ENCODE results near the gene PMAIP1.

The PMAIP1 gene

GRCh38 chr18:59912007-59912550 lies 12.3 kb downstream of the PMAIP1 start:
- no peak for DNase-seq

- DNase-seq: no peak
Observed at GRCh38 chr18:59915606-59916005, 15.8 kb downstream of the PMAIP1 start.

GRCh38 chr18:59916746-59917145 lies 16.9 kb downstream of the PMAIP1 start:
- DNase-seq: no peak

GRCh38 chr18:59917422-59917821 lies 17.6 kb downstream of the PMAIP1 start:
- no peak for DNase-seq

- peak in 1 of 56 donors; percentile 4 for DNase-seq
Observed at GRCh38 chr18:59918320-59918755, 18.5 kb downstream of the PMAIP1 start.

- DNase-seq: no peak
Observed at GRCh38 chr18:59918997-59919396, 19.2 kb downstream of the PMAIP1 start.

GRCh38 chr18:59921384-59921891 lies 21.6 kb downstream of the PMAIP1 start:
- DNase-seq: no peak

GRCh38 chr18:59923539-59924196 lies 23.9 kb downstream of the PMAIP1 start:
- DNase-seq: no peak

- DNase-seq: no peak
Observed at GRCh38 chr18:59926131-59926530, 26.3 kb downstream of the PMAIP1 start.

- DNase-seq: no peak
Observed at GRCh38 chr18:59927246-59927825, 27.5 kb downstream of the PMAIP1 start.

- DNase-seq: no peak
Observed at GRCh38 chr18:59928201-59928600, 28.4 kb downstream of the PMAIP1 start.

- no peak for DNase-seq
Observed at GRCh38 chr18:59929621-59930295, 30.0 kb downstream of the PMAIP1 start.

GRCh38 chr18:59932401-59932800 lies 32.6 kb downstream of the PMAIP1 start:
- no peak for DNase-seq

GRCh38 chr18:59938676-59939075 lies 38.9 kb downstream of the PMAIP1 start:
- no peak for DNase-seq

GRCh38 chr18:59939127-59939526 lies 39.3 kb downstream of the PMAIP1 start:
- DNase-seq: no peak

- DNase-seq: no peak
Observed at GRCh38 chr18:59940068-59940467, 40.3 kb downstream of the PMAIP1 start.

GRCh38 chr18:59941331-59941730 lies 41.5 kb downstream of the PMAIP1 start:
- DNase-seq: no peak

GRCh38 chr18:59942601-59943000 lies 42.8 kb downstream of the PMAIP1 start:
- DNase-seq: no peak

GRCh38 chr18:59945544-59945943 lies 45.7 kb downstream of the PMAIP1 start:
- no peak for DNase-seq

GRCh38 chr18:59950215-59950944 lies 50.6 kb downstream of the PMAIP1 start:
- DNase-seq: no peak

GRCh38 chr18:59951591-59951990 lies 51.8 kb downstream of the PMAIP1 start:
- no peak for DNase-seq
